HPDE6-E6E7 (cell line): ENCODE measurements around the gene USP13.
"Not testable (repeated sequence)": the region's sequence is repeated elsewhere in the genome, so short reads cannot be mapped to it uniquely, and the experiment has no call there.

ENCODE experiments used
- DNase-seq: peaks from one replicate; pipeline ENCODE4 v3.0.0; 2011; ENCODE audit warnings: missing footprints; ENCODE audit errors: extremely low spot score

Gene USP13, protein sequence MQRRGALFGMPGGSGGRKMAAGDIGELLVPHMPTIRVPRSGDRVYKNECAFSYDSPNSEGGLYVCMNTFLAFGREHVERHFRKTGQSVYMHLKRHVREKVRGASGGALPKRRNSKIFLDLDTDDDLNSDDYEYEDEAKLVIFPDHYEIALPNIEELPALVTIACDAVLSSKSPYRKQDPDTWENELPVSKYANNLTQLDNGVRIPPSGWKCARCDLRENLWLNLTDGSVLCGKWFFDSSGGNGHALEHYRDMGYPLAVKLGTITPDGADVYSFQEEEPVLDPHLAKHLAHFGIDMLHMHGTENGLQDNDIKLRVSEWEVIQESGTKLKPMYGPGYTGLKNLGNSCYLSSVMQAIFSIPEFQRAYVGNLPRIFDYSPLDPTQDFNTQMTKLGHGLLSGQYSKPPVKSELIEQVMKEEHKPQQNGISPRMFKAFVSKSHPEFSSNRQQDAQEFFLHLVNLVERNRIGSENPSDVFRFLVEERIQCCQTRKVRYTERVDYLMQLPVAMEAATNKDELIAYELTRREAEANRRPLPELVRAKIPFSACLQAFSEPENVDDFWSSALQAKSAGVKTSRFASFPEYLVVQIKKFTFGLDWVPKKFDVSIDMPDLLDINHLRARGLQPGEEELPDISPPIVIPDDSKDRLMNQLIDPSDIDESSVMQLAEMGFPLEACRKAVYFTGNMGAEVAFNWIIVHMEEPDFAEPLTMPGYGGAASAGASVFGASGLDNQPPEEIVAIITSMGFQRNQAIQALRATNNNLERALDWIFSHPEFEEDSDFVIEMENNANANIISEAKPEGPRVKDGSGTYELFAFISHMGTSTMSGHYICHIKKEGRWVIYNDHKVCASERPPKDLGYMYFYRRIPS

GRCh38 chr3:179652447-179653095, at the start of gene USP13:
Gene USP13, plus strand, starts transcription at chr3:179653040. Its CDS starts 186 bp downstream, at chr3:179653226.
- peak; percentile 50 for DNase-seq

DNA sequence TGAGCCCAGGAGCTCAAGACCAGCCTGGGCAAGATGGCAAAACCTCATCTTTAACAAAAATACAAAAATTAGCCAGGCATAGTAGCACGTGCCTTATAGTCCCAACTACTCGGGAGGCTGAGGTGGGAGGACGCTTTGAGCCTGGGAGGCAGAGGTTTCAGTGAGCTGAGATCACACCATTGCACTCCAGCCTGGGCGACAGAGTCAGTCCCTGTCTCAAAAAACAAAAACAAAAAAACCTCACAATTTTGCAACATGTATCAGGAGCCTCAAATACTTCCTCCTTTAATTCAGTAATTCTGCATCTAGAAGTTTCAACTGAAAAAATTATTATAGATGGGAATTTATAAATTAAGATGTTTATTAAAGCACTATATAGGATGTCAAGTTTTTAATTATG, 49.5 kb upstream of the USP13 start:
- DNase-seq = no peak

DNA sequence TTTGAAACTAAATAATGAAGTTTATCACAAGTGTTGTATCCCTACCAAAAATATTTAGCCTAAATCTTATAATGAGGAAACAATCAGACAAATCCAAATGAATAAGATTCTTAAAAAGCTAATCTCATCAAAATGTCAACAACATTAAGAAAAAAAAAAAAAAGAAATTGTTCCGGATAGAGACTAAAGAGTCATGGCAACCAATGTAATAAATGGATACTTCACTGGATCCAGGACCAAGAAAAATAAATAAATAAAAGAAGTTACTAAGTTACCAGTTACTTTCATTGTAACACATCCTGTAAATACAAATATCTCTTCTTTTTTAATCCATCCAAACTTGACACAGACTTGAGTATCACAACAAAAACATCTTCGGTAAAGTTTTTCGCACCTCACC, 49.0 kb upstream of the USP13 start:
- no peak for DNase-seq

- peak; percentile 92 for DNase-seq
Observed at GRCh38 chr3:179604321-179605078, 48.3 kb upstream of the USP13 start, which contains the start of the genes MRPL47 and NDUFB5. Gene MRPL47, minus strand, starts transcription at chr3:179604638. Its CDS starts 14 bp downstream, at chr3:179604624. Gene NDUFB5, plus strand, starts transcription at chr3:179604794. Its CDS starts 22 bp downstream, at chr3:179604816.

GRCh38 chr3:179606534-179607085, 46.2 kb upstream of the USP13 start:
- DNase-seq = no peak

- DNase-seq = no peak
Observed at GRCh38 chr3:179608931-179609720, 43.7 kb upstream of the USP13 start.

GRCh38 chr3:179610066-179610465, 42.8 kb upstream of the USP13 start:
- DNase-seq = no peak

- DNase-seq = no peak
Observed at GRCh38 chr3:179613807-179614206, 39.0 kb upstream of the USP13 start.

- no peak for DNase-seq
Observed at GRCh38 chr3:179615458-179616173, 37.2 kb upstream of the USP13 start.

- DNase-seq = no peak
Observed at GRCh38 chr3:179622023-179622422, 30.8 kb upstream of the USP13 start.

DNA sequence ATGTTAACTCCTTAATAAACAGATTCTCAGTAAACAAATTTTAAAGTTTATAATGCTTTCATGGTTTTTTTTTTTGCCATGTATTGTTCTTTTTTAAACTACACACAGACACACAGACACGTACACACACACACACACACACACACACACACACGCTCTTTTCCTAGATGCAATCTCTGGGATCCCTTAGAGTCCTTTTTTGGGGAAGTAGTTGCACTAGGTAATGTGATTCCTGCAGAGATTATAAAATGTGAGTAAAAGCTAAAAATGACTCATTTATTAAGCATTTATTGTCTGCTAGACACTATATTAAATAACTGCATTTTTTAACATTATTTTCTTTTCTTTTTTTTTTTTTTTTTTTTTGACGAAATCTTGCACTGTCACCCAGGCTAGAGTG, 28.4 kb upstream of the USP13 start:
- DNase-seq = no peak

DNA sequence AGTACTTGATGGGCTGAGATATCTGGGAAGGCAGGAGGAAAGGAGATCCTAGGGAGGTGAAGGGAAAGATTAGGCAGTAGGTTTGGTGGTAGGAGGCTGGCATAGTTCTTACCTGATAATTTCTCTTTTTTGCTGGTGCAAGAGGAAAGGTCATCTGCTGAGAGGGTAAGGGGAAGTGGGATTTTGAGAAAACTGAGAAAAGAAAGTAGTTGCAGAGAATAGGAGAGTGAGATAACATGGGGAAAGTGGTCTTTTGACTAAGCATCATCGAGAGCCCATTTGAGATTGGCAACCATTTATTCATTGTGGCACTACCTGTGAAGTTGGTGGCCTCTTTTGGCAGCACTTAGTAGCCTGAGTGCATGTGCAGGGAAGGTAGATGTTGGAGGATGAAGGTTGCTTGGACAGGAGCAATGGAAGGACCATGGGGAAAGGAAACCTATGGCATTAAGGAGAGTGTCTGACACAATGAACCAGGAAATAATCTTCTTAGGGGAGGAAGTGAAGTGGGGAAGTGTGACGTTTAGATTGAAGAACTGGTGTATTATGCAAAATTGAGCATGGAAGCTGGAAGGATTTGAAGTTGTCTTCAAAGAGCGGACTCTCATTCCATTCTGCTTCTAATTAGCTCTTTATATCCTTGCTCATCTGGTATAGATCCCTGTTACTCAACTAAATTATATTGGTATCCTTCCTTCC, 21.9 kb upstream of the USP13 start:
- no peak for DNase-seq

- no peak for DNase-seq
Observed at GRCh38 chr3:179640469-179640868, 12.4 kb upstream of the USP13 start.

DNA sequence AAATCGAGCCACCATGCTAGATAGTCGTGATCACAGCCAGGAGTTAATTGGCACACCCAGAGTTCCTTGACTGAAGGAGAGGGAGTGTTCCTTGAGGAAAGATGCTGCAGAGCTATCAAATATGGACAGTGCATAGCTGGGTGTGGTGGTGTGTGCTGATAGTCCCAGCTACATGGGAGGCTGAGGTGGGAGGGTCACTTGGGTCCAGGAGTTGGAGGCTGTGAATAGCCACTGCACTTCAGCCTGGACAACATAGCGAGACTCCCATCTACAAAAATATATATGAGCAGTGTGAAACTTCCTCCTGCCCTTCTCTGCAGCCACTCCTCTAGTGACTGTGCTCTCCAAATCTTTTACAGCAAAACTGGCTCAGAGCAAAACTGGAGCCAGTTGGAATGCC, 10.0 kb upstream of the USP13 start:
- no peak for DNase-seq

DNA sequence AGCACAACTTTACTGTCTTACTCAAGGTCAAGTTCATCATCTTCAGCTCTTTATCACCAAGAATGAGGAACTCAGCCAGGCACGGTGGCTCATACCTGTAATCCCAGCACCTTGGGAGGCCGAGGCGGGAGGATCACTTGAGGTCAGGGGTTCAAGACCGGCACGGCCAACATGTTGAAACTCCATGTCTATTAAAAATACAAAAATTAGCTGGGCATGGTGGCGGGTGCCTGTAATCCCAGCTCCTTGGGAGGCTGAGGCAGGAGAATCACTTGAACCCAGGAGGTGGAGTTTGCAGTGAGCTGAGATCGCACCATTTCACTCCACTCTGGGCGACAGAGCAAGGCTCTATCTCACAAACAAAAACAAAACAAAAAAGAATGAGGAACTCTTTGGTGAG, 9.0 kb upstream of the USP13 start:
- DNase-seq = not testable (repeated sequence)

DNA sequence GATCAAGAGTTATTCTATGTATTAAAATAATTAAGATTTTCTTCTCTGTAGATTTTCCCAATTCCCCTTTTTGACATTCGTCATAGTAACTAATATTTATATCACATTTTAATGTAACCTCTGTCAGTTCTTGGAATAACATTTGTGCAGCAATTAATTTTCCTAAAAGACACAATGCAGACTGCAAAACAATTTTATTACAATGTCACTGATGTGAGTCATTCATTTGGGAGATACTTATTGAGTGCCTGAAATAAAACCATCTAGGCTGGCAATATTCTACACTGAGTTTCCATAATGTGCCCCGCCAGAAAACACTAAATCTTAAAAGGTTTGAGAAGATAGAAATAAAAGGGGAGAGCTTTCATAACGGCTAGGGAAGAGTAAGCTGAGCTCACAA, 6.7 kb upstream of the USP13 start:
- no peak for DNase-seq

DNA sequence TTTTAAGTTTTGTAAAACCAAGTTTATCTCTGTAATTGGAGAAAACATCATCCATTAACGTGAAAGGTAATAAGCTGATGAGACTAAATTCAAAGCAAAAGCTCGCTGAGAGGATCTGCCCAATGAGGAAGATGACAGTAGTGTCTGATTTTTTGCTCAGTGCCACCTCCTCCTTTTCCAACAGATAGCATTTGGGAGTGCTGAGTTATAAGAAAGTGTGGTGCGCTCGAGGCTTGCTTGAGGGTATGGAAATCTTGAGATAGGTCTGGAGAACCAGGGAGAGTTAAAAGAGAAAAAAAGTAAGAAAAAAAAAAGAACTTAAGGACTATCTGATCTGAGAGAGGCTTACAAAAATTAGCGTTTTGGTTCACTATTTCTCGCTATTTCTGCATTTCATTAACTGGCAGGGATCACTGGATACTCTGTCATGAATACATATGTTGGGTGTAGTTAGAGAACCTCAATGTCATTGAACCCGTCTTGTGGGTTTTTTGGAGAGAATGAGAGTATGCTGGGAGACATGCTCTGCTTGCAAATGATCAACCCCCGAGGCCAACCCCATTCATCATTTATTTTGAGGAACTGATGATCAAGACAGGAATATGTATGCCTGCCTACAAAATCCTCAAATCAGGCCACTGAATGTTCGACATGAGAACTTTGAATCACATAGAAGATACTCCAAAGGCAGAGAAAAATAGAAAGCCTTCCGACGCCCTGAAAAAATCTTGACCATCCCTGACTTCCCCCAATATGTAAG, 973 bp upstream of the USP13 start:
- DNase-seq = no peak

GRCh38 chr3:179653096-179653797, 407 bp downstream of the USP13 start:
- peak; percentile 69 for DNase-seq
